Measurements from ENCODE around the gene WWOX. TPM values are rescaled to one million over a fixed set of nuclear protein-coding genes. Genes with fewer than 3 reads are reported as not detected.

Gene WWOX
- total RNA-seq, 3 donors from 2014 or later, result 11.7 to 18.0 (median 13.8) TPM

- H3K36me3 ChIP-seq (ENCODE audit: low read depth), result no peaks in the 10 kb centered on the region
- peaks cover 3% of the 10 kb centered on the region for H3K9me3 ChIP-seq
- no peak for TF ChIP-seq CTCF (IDR thresholded peaks at IDR 0.05)
- ATAC-seq, result no peak
- intact Hi-C loops (cut with DNase I, micrococcal nuclease), result no loop called here
- no peaks in the 10 kb centered on the region for H3K4me1 ChIP-seq (ENCODE audit: low read depth)
- H3K4me3 ChIP-seq, result no peak overlapping the region
- no peak for DNase-seq
These were observed 594.0 kb downstream of the WWOX start for GRCh38 chr16:78693496-78693895.

GRCh38 chr16:78694414-78694813, 595.0 kb downstream of the WWOX start:
- Histone ChIP-seq H3K36me3 (ENCODE audit: low read depth) (no peaks in the 10 kb centered on the region), H3K9me3 (peaks cover 3% of the 10 kb centered on the region), H3K4me3 (no peak overlapping the region), H3K4me1 (ENCODE audit: low read depth) (no peaks in the 10 kb centered on the region)
- no peak for DNase-seq
- TF ChIP-seq CTCF (IDR thresholded peaks at IDR 0.05), result no peak
- intact Hi-C loops (cut with DNase I, micrococcal nuclease), result no loop called here
- no peak for ATAC-seq

- peaks cover 3% of the 10 kb centered on the region for H3K9me3 ChIP-seq
- H3K4me3 ChIP-seq, result no peak overlapping the region
- H3K36me3 ChIP-seq (ENCODE audit: low read depth), result no peaks in the 10 kb centered on the region
- TF ChIP-seq CTCF (IDR thresholded peaks at IDR 0.05), result no peak
- no peaks in the 10 kb centered on the region for H3K4me1 ChIP-seq (ENCODE audit: low read depth)
- ATAC-seq (no peak), DNase-seq (no peak)
- intact Hi-C loops (cut with DNase I, micrococcal nuclease), result no loop called here
These were observed 595.9 kb downstream of the WWOX start for GRCh38 chr16:78695391-78695790.

GRCh38 chr16:78696797-78697196, 597.3 kb downstream of the WWOX start:
- intact Hi-C loops (cut with DNase I, micrococcal nuclease), result no loop called here
- ATAC-seq (no peak), DNase-seq (no peak)
- H3K36me3 ChIP-seq (ENCODE audit: low read depth), result no peaks in the 10 kb centered on the region
- H3K9me3 ChIP-seq, result peaks cover 3% of the 10 kb centered on the region
- H3K4me1 ChIP-seq (ENCODE audit: low read depth), result no peaks in the 10 kb centered on the region
- no peak for TF ChIP-seq CTCF (IDR thresholded peaks at IDR 0.05)
- no peak overlapping the region for H3K4me3 ChIP-seq

GRCh38 chr16:78697426-78697825, 598.0 kb downstream of the WWOX start:
- DNase-seq, result no peak
- TF ChIP-seq CTCF (IDR thresholded peaks at IDR 0.05), result no peak
- no peak overlapping the region for H3K4me3 ChIP-seq
- H3K4me1 ChIP-seq (ENCODE audit: low read depth), result no peaks in the 10 kb centered on the region
- peaks cover 3% of the 10 kb centered on the region for H3K9me3 ChIP-seq
- no peaks in the 10 kb centered on the region for H3K36me3 ChIP-seq (ENCODE audit: low read depth)
- intact Hi-C loops (cut with DNase I, micrococcal nuclease), result no loop called here
- no peak for ATAC-seq

GRCh38 chr16:78703936-78704335, 604.5 kb downstream of the WWOX start:
- Histone ChIP-seq H3K4me3 (no peak overlapping the region), H3K36me3 (ENCODE audit: low read depth) (no peaks in the 10 kb centered on the region), H3K4me1 (ENCODE audit: low read depth) (no peaks in the 10 kb centered on the region), H3K9me3 (peaks cover 3% of the 10 kb centered on the region)
- no peak for TF ChIP-seq CTCF (IDR thresholded peaks at IDR 0.05)
- intact Hi-C loops (cut with DNase I, micrococcal nuclease), result no loop called here
- ATAC-seq (no peak), DNase-seq (no peak)
